HEK293T (cell line): ENCODE results near the gene SZT2.

ENCODE experiments used
- ARNT ChIP-seq: fragments of 450-650 bp; IDR thresholded peaks from 2 replicates; pipeline ENCODE4 v1.6.1; 2017; ENCODE audit warnings: mild to moderate bottlenecking
- BHLHE40 ChIP-seq: fragments of 450-650 bp; IDR thresholded peaks from 2 replicates; pipeline ENCODE4 v1.6.1; 2016; ENCODE audit warnings: mild to moderate bottlenecking, moderate library complexity, borderline replicate concordance
- CTBP1 ChIP-seq: fragments of 450-650 bp; IDR thresholded peaks from 2 replicates; pipeline ENCODE4 v1.6.1; 2016; ENCODE audit warnings: borderline replicate concordance
- ELF4 ChIP-seq: fragments of 450-650 bp; IDR thresholded peaks from 2 replicates; pipeline ENCODE4 v1.6.1; 2017; ENCODE audit warnings: antibody characterized with exemption
- FOXA1 ChIP-seq: fragments of 450-650 bp; IDR thresholded peaks from 2 replicates; pipeline ENCODE4 v1.6.1; 2016; ENCODE audit warnings: mild to moderate bottlenecking
- FOXK2 ChIP-seq: fragments of 450-650 bp; IDR thresholded peaks from 2 replicates; pipeline ENCODE4 v1.6.1; 2016; ENCODE audit warnings: mild to moderate bottlenecking
- FOXM1 ChIP-seq: fragments of 450-650 bp; IDR thresholded peaks from 2 replicates; pipeline ENCODE4 v1.6.1; 2017; ENCODE audit warnings: mild to moderate bottlenecking, borderline replicate concordance
- HDGF ChIP-seq: fragments of 450-650 bp; IDR thresholded peaks from 2 replicates; pipeline ENCODE4 v1.6.1; 2017; ENCODE audit warnings: antibody characterized with exemption, borderline replicate concordance
- LEF1 ChIP-seq: fragments of 450-650 bp; IDR thresholded peaks from 2 replicates; pipeline ENCODE4 v1.6.1; 2017; ENCODE audit warnings: mild to moderate bottlenecking, borderline replicate concordance
- SP1 ChIP-seq: fragments of 450-650 bp; IDR thresholded peaks from 2 replicates; pipeline ENCODE4 v1.6.1; 2017
- SUZ12 ChIP-seq: fragments of 450-650 bp; IDR thresholded peaks from 2 replicates; pipeline ENCODE4 v1.6.1; 2016; ENCODE audit warnings: mild to moderate bottlenecking
- TARDBP ChIP-seq: fragments of 450-650 bp; IDR thresholded peaks from 2 replicates; pipeline ENCODE4 v1.6.1; 2016
- TF ChIP-seq, protein P1 (sequence below): fragments of 450-650 bp; IDR thresholded peaks from 2 replicates; pipeline ENCODE4 v1.6.1; 2016

DNA sequence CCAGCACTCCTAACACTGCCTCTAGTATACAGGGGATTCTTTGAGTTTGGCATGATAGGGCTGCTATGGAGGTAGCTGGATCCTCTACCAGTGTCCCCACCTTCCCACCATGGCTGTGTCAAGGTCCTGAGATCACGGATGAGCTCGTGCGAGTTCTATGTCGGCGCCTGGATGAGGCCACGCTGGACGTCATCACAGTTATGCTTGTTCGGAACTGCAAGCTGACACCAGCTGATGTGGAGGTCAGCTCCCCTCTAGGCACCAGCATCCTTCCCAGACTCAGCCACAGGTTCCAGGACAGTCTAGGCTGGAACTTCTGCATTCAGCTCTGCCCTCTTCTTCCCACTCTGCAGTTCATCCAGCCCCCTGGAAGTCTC, 48.9 kb downstream of the SZT2 start:
- no peak for TF ChIP-seq BHLHE40
- TF ChIP-seq FOXK2 = no peak
- no peak for TF ChIP-seq FOXA1
- no peak for TF ChIP-seq FOXM1
- TF ChIP-seq, protein P1, sequence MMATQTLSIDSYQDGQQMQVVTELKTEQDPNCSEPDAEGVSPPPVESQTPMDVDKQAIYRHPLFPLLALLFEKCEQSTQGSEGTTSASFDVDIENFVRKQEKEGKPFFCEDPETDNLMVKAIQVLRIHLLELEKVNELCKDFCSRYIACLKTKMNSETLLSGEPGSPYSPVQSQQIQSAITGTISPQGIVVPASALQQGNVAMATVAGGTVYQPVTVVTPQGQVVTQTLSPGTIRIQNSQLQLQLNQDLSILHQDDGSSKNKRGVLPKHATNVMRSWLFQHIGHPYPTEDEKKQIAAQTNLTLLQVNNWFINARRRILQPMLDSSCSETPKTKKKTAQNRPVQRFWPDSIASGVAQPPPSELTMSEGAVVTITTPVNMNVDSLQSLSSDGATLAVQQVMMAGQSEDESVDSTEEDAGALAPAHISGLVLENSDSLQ = no peak
- no peak for TF ChIP-seq SP1
- TF ChIP-seq ELF4 = no peak
- no peak for TF ChIP-seq ARNT
- no peak for TF ChIP-seq LEF1
- TF ChIP-seq SUZ12 = no peak
- no peak for TF ChIP-seq TARDBP
- TF ChIP-seq CTBP1 = no peak
- no peak for TF ChIP-seq HDGF
